DOHH2 (cell line): ENCODE measurements around the gene NR4A2.

Experiments
- CTCF ChIP-seq: fragments of 200-600 bp; sonication (generic); IDR thresholded peaks from one replicate; pipeline ENCODE4 v1.5.1; 2014; ENCODE audit warnings: antibody characterized with exemption, mild to moderate bottlenecking, low read depth, low read length; ENCODE audit not compliant: poor library complexity, severe bottlenecking
- EZH2phosphoT487 ChIP-seq: fragments of 200-600 bp; sonication (generic); IDR thresholded peaks from 2 replicates; pipeline ENCODE4 v1.6.1; 2017; ENCODE audit warnings: borderline replicate concordance, mild to moderate bottlenecking, antibody characterized with exemption, low read length, moderate library complexity, mixed read lengths

- no peak for TF ChIP-seq CTCF
- no peak for TF ChIP-seq EZH2phosphoT487
Observed at GRCh38 chr2:156352911-156353310, 20.4 kb upstream of the NR4A2 start.
